NCI-H187 (cell line): ENCODE data around the gene IMPDH2.
A peak's percentile ranks its signal among the peaks of the same experiment; 100 is the strongest.

Experiments
- DNase-seq, 2 experiments: peaks; one replicate each; lab custom pipeline; 2025; lab: John Stamatoyannopoulos, UW

IMPDH2 gene

GRCh38 chr3:49028673-49029562 lies at the start of gene IMPDH2:
IMPDH2 (minus strand) TSS chr3:49029398; CDS start chr3:49029350, 48 bp downstream.
- DNase-seq: peak; percentile 59 to 71

DNA sequence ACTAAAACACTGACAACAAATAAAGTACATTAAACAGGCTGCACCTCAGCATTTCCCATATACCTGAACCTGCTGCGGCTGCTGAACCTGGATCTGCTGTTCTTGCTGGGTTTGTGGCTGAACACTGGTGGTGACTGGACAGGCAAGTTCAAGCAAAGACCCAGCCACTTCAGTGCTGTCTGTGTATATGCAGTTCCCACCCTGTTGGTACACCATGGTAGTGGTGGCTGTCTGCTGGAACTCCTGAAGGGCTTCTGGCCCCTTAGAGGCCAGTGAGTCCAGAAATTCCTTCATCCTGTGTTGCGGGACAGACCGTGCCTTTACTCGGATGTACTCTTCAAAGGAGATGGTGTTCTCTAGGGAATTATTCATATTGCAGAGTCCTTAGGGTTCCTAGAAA lies 47.4 kb upstream of the IMPDH2 start:
- no peak for DNase-seq

DNA sequence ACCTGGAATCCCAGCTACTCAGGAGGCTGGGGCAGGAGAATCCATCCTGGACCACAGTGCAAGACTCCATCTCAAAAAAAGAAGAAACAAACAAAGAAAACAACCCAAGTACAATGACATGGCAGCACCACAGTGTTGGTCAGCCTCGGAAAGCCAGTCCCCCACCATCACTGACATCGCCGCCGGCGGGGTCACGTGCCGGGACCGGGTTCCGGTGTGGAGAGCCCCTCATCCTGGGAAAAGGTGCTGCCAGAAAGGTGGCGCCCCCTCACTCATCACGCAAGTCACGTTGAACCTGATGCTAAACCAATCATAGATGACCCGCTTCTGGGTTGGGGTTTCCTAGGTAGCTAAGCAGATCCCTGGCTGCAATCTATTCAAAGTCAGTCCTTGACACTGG lies 46.9 kb upstream of the IMPDH2 start:
- no peak for DNase-seq

DNA sequence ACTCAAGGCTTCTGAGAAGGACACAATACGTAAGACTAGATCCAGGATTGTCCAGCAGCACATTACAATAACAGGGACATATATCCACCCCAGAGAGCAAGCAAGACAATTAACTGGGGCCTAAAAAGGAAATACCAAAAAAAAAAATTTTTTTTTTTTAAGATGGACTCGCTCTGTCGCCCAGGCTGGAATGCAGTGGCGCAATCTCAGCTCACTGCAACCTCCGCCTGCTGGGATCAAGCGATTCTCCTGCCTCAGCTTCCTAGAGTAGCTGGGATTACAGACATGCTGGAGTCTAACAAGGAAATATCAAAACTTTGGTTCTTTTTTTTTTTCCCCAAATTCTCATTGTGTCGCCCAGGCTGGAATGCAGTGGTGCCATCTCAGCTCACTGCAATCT lies 28.8 kb upstream of the IMPDH2 start:
- no peak for DNase-seq

DNA sequence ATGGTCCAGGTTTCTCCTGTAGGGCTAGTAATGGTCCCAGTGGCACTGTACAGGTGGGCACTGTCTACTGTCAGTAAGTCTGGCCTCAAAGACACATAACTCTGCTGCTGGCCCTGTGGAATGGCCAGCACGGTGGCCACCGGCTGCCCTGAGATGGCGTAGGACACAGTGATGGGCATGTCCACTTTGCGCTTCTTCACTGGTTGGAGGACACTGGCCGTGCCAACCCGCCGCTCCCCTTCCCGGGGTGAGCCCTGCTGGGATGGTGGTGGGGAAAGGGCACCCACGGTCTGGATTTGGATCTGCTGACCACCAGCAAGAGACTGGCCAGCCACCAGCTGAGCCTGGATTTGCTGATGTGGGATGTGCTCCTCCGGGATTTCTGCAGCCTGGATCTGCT lies 28.1 kb upstream of the IMPDH2 start:
- DNase-seq: no peak

GRCh38 chr3:49054344-49054862 lies 25.2 kb upstream of the IMPDH2 start:
- DNase-seq: no peak

DNA sequence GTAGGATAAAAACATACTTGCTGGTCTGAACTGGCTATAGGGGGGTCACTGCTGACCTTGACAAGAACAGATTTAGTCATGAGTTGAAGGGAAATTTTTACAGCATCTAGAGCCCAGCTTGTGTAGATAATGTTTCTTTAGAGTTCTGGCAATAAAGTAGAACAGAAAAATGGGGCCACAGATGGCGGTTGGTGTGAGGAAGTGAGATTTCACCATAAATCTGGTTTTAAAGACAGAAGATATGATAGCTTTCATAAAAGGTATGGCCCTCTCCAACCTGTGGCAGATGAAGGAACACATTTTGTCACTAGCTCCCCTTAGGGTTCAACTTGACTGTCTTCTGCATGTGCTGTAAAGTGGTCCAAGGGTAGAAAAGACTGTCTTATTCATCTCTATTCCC lies 24.3 kb upstream of the IMPDH2 start:
- no peak for DNase-seq

DNA sequence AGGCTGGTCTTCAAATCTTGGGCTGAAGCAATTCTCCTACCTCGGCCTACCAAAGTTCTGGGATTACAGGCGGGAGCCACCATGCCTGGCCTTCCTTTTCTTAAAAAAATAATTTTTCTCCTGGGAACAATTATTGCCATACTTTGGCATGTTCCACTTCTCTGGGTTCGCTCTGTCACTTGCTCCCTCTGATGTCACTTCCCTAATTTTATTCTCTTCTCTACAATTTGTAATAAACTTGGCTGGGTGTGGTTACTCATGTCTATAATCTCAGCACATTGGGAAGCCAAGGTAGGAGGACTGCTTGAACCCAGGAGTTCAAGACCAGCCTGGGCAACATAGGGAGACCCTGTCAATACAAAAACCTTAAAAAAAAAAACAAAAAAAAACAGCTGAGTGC lies 6.1 kb upstream of the IMPDH2 start:
- no peak for DNase-seq

- DNase-seq: no peak
Observed at GRCh38 chr3:49034650-49035049, 5.5 kb upstream of the IMPDH2 start.

GRCh38 chr3:49032646-49033304 lies 3.6 kb upstream of the IMPDH2 start:
- no peak for DNase-seq

DNA sequence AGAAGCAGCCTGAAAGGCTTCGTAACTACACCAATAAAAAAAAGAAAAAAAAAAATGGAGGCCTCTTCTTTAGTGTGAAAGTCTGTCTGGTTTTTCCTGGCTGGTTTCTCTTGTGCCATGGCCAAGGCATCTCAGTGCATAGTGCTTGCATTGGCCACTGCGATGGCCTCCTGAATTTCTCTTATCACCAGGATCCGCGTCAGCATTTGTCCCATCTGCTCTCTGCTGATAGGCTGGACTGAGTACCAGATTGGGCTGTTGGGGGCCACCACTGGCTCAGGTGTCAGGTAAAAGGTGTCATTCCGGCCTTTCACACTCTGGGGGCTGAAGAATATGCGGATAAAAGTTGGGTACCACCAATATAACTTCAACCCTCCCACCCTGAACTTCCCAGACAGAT lies 1.1 kb upstream of the IMPDH2 start:
- no peak for DNase-seq

DNA sequence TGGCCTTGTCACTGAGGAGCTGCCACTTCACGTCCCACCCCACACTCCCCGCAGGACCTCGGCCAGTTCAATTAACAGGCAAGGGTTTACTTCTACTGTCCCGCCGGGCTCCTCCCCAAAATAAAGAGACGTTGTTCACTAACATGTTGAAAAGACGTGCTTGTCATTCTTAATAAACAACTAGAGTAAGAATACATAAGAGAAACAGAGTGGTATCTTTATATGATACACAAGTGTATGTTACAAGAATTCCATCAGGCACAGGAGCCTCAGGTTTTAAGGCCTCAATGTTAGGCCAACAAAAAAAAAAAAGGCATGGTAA lies 326 bp upstream of the IMPDH2 start:
- DNase-seq: no peak

DNA sequence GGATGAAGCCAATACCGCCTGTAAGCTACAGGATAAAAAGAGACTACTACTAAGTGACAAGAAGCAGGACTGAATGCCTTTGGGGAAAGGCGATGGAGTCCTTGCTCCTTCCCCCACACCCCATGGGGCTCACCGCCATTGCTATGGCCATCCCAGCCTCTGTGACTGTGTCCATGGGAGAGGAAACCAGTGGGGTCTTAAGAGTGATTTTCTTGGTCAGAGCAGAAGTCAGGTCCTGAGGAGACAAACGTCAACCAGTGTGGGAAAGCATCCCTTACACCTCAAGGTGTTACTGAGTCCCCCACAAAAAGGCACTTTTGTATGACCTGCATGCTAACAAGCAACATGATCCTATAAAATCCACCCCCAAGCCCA lies 913 bp downstream of the IMPDH2 start:
- DNase-seq: no peak

DNA sequence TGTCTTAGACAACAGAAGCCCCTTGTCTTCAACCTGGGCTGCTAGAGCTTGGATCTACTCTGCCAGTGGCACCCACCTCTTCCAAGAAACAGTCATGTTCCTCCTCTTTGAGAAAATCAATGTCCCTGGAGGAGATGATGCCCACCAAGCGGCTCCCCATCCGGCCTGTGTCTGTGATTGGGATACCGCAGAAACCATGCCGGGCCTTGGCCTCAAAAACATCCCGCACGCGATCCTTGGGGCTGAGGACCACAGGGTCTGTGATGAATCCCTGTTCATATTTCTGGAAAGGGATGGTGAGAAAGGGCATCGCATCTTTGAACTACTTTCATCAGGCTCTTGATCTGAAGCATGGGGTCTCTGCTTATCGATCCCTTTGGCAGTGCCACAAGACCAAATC lies 1.6 kb downstream of the IMPDH2 start:
- DNase-seq: no peak

DNA sequence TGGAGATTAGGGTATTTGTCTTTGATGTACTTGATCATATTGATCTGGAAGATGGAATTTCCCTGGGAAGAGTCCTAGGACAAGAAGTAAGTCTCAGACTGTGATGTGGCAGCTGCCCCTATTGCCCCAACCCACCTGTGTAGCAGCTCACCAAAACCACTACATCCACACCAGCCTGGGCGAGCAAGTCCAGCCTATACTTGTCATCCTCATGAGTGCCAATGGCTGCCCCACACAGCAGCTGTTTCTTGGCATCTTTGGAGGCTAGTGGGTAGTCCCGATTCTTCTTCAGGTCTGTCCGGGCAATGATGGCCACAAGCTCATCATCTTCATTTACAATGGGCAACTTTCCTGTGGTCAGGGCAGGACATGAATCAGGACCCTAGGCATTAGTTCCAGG lies 2.7 kb downstream of the IMPDH2 start:
- DNase-seq: no peak

- DNase-seq: no peak
Observed at GRCh38 chr3:49025793-49026520, 3.2 kb downstream of the IMPDH2 start.

GRCh38 chr3:49025005-49025792 lies 4.0 kb downstream of the IMPDH2 start:
- no peak for DNase-seq

DNA sequence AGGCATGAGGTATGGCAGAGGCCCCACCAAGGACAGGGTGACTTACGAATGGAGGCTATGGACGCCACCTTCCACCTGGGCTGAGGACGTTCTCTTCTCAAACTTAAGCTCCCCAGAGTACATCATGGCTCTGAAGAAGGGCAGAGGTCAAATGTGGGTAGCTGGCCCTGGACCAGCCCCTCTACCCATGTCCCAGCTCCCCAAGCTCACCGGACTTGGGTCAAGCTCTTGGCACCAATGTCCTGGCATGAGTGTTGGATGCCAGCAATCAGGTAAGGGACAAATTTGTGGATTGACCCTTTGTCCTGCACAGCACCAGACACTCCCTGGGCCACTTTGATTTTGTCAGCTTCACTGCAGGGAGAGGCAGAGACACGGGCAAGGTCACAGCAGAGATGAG lies 4.7 kb downstream of the IMPDH2 start:
- DNase-seq: no peak

DNA sequence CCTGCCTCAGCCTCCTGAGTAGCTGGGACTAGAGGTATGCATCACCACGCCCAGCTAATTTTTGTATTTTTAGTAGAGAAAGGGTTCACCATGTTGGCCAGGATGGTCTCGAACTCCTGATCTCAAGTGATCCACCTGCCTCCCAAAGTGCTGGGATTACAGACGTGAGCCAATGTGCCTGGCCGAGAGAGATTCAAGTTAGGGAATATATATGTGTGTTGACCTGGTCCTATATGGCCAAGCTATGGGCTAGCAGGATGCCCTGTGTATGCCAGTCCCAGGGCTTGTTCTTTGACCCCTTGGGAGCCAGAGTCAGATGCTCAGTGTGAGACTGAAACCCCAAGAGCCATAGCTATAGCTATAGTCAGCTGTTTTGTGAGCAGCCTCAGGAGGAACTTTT lies 5.4 kb downstream of the IMPDH2 start:
- no peak for DNase-seq

GRCh38 chr3:49022688-49023171 lies 6.5 kb downstream of the IMPDH2 start:
- DNase-seq: no peak

DNA sequence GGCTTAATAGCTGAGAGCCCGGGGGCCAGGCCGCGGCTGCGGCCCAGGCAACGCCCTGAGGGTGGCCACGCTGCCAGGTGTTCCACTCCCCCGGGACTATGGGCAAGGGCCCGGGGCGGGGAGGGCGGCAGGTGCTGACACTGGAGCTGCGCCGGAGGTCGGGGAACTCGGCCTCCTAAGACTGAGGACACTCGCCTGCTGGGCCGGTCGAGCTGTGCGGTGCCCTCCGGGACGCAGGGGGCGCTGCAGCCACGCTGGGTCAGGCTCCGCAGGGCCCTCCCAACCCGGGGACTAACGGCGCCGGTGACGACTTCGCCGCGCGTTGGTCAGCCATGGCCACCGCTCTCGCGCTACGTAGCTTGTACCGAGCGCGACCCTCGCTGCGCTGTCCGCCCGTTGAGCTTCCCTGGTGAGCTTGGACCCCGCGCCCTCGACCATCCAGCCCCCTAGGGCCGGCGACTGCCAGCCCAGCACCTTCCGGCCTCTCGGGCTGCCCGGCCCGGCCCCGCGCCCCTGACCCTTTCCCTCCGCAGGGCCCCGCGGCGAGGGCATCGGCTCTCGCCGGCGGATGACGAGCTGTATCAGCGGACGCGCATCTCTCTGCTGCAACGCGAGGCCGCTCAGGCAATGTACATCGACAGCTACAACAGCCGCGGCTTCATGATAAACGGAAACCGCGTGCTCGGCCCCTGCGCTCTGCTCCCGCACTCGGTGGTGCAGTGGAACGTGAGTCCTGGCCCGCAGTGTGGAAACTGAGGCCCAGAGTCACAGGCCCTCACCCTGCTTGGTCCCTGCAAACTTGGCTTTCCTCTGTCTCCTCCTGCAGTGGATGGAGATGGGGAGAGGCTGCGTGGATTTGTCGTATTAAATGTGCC lies 7.1 kb downstream of the IMPDH2 start, which contains the start of gene NDUFAF3:
Gene NDUFAF3 (plus strand): TSS at position 309 of the 875 bp plus-strand sequence. CDS start 24 bp downstream, at position 333.
- peak; percentile 86 to 89 for DNase-seq
